ENCODE data around the gene SRPK3.

SRPK3 gene

GRCh38 chrX:153776120-153776599 is 4.7 kb upstream of the SRPK3 start:
- H3K27me3 ChIP-seq (ENCODE audit: insufficient read depth, low read length): no peaks in the 10 kb centered on the region
- H3K79me2 ChIP-seq (ENCODE audit: insufficient read depth, low read length): no peaks in the 10 kb centered on the region
- no peak overlapping the region for H3K4me2 ChIP-seq (ENCODE audit: low read length)
- H3K36me3 ChIP-seq (ENCODE audit: insufficient read depth, low read length): no peaks in the 10 kb centered on the region
- H3K4me1 ChIP-seq (ENCODE audit: insufficient read depth, low read length, severe bottlenecking): peaks cover 2% of the 10 kb centered on the region
- H4K20me1 ChIP-seq (ENCODE audit: insufficient read depth, low read length): no peaks in the 10 kb centered on the region
- no peak overlapping the region for H3K27ac ChIP-seq (ENCODE audit: low read depth, low read length, poor library complexity, severe bottlenecking)
- H3K9me2 ChIP-seq (ENCODE audit: low read depth, low read length): no peaks in the 10 kb centered on the region
- no peak overlapping the region for H3K4me3 ChIP-seq (ENCODE audit: low read depth, low read length, poor library complexity, severe bottlenecking)
- TF ChIP-seq CTCF (IDR thresholded peaks at IDR 0.05; ENCODE audit: low read length): no peak
- TF ChIP-seq EZH2 (IDR thresholded peaks at IDR 0.05; ENCODE audit: borderline replicate concordance, low read length): no peak
- no peak overlapping the region for H3K9ac ChIP-seq (ENCODE audit: low read length)
- no peak overlapping the region for H2AFZ ChIP-seq (ENCODE audit: low read length)
- H3F3A ChIP-seq (ENCODE audit: insufficient read depth, low read length): no peaks in the 10 kb centered on the region
- H3K9me3 ChIP-seq (ENCODE audit: low read length): no peaks in the 10 kb centered on the region

- H3K9me3 ChIP-seq (ENCODE audit: low read length): no peaks in the 10 kb centered on the region
- H4K20me1 ChIP-seq (ENCODE audit: insufficient read depth, low read length): no peaks in the 10 kb centered on the region
- H3F3A ChIP-seq (ENCODE audit: insufficient read depth, low read length): no peaks in the 10 kb centered on the region
- no peak overlapping the region for H3K4me2 ChIP-seq (ENCODE audit: low read length)
- no peaks in the 10 kb centered on the region for H3K9me2 ChIP-seq (ENCODE audit: low read depth, low read length)
- H3K4me3 ChIP-seq (ENCODE audit: low read depth, low read length, poor library complexity, severe bottlenecking): no peak overlapping the region
- no peak overlapping the region for H2AFZ ChIP-seq (ENCODE audit: low read length)
- no peak overlapping the region for H3K27ac ChIP-seq (ENCODE audit: low read depth, low read length, poor library complexity, severe bottlenecking)
- H3K27me3 ChIP-seq (ENCODE audit: insufficient read depth, low read length): no peaks in the 10 kb centered on the region
- H3K4me1 ChIP-seq (ENCODE audit: insufficient read depth, low read length, severe bottlenecking): peaks cover 3% of the 10 kb centered on the region
- H3K9ac ChIP-seq (ENCODE audit: low read length): no peak overlapping the region
- no peaks in the 10 kb centered on the region for H3K36me3 ChIP-seq (ENCODE audit: insufficient read depth, low read length)
- H3K79me2 ChIP-seq (ENCODE audit: insufficient read depth, low read length): no peaks in the 10 kb centered on the region
- TF ChIP-seq CTCF (IDR thresholded peaks at IDR 0.05; ENCODE audit: low read length) (no peak), EZH2 (IDR thresholded peaks at IDR 0.05; ENCODE audit: borderline replicate concordance, low read length) (no peak)
These were observed 4.2 kb upstream of the SRPK3 start for GRCh38 chrX:153776611-153777045.

- Histone ChIP-seq H3F3A (ENCODE audit: insufficient read depth, low read length) (no peaks in the 10 kb centered on the region), H3K9me3 (ENCODE audit: low read length) (no peaks in the 10 kb centered on the region), H3K79me2 (ENCODE audit: insufficient read depth, low read length) (no peaks in the 10 kb centered on the region), H3K9ac (ENCODE audit: low read length) (no peak overlapping the region), H3K27ac (ENCODE audit: low read depth, low read length, poor library complexity, severe bottlenecking) (no peak overlapping the region), H2AFZ (ENCODE audit: low read length) (no peak overlapping the region), H3K4me2 (ENCODE audit: low read length) (no peak overlapping the region), H3K4me1 (ENCODE audit: insufficient read depth, low read length, severe bottlenecking) (peaks cover 3% of the 10 kb centered on the region), H3K9me2 (ENCODE audit: low read depth, low read length) (no peaks in the 10 kb centered on the region), H3K36me3 (ENCODE audit: insufficient read depth, low read length) (no peaks in the 10 kb centered on the region), H4K20me1 (ENCODE audit: insufficient read depth, low read length) (no peaks in the 10 kb centered on the region), H3K27me3 (ENCODE audit: insufficient read depth, low read length) (no peaks in the 10 kb centered on the region), H3K4me3 (ENCODE audit: low read depth, low read length, poor library complexity, severe bottlenecking) (no peak overlapping the region)
- TF ChIP-seq CTCF (IDR thresholded peaks at IDR 0.05; ENCODE audit: low read length): no peak
- TF ChIP-seq EZH2 (IDR thresholded peaks at IDR 0.05; ENCODE audit: borderline replicate concordance, low read length): no peak
These were observed 3.4 kb upstream of the SRPK3 start for GRCh38 chrX:153777261-153778090.
